Mesothelial cell of epicardium (in vitro differentiated cells): ENCODE measurements around the gene PRAC1. TPM values are rescaled to one million over a fixed set of nuclear protein-coding genes. Genes with fewer than 3 reads are reported as not detected.
"Not testable (repeated sequence)": the region's sequence is repeated elsewhere in the genome, so short reads cannot be mapped to it uniquely, and the experiment has no call there.

Experiments used
- DNase-seq, 2 experiments: peaks; one replicate each; pipeline ENCODE4 v3.0.0; 2021; ENCODE audit warnings: low spot score in 2 of 2; ENCODE audit not compliant: unreplicated experiment in 2 of 2
- H3K27ac Mint-ChIP-seq: 2 replicates; pipeline ENCODE4 v1.8.0; 2021; ENCODE audit warnings: mixed read lengths
- H3K27me3 Mint-ChIP-seq: 2 replicates; pipeline ENCODE4 v1.8.0; 2021; ENCODE audit warnings: low read depth, mixed read lengths
- H3K36me3 Mint-ChIP-seq: 2 replicates; pipeline ENCODE4 v1.8.0; 2021; ENCODE audit warnings: mixed read lengths
- H3K4me1 Mint-ChIP-seq: 2 replicates; pipeline ENCODE4 v1.8.0; 2021; ENCODE audit warnings: mixed read lengths
- H3K4me3 Mint-ChIP-seq: 2 replicates; pipeline ENCODE4 v1.8.0; 2021; ENCODE audit warnings: mild to moderate bottlenecking, moderate library complexity, mixed read lengths
- H3K9me3 Mint-ChIP-seq: 2 replicates; pipeline ENCODE4 v1.8.0; 2021; ENCODE audit warnings: mixed read lengths
- total RNA-seq: library from RNA; stranded (reverse); gene quantifications from 3 replicates; pipeline ENCODE4 v1.2.1, GENCODE V29; 2021
- TF ChIP-seq, protein P1 (sequence below): fragments of 200-600 bp; sonication (generic); IDR thresholded peaks from one replicate; pipeline ENCODE4 v1.5.0; 2021; ENCODE audit warnings: antibody characterized with exemption; ENCODE audit not compliant: unreplicated experiment

Gene PRAC1
- total RNA-seq, 1 donor from 2014 or later, result 14.0 TPM

- peaks cover 33% of the 10 kb centered on the region for H3K4me1 Mint-ChIP-seq
- peaks cover 94% of the 10 kb centered on the region for H3K27me3 Mint-ChIP-seq
- H3K4me3 Mint-ChIP-seq, result peak overlapping the region; percentile 79
- no peaks in the 10 kb centered on the region for H3K36me3 Mint-ChIP-seq
- no peaks in the 10 kb centered on the region for H3K9me3 Mint-ChIP-seq
- DNase-seq, result no peak
- TF ChIP-seq, protein P1, sequence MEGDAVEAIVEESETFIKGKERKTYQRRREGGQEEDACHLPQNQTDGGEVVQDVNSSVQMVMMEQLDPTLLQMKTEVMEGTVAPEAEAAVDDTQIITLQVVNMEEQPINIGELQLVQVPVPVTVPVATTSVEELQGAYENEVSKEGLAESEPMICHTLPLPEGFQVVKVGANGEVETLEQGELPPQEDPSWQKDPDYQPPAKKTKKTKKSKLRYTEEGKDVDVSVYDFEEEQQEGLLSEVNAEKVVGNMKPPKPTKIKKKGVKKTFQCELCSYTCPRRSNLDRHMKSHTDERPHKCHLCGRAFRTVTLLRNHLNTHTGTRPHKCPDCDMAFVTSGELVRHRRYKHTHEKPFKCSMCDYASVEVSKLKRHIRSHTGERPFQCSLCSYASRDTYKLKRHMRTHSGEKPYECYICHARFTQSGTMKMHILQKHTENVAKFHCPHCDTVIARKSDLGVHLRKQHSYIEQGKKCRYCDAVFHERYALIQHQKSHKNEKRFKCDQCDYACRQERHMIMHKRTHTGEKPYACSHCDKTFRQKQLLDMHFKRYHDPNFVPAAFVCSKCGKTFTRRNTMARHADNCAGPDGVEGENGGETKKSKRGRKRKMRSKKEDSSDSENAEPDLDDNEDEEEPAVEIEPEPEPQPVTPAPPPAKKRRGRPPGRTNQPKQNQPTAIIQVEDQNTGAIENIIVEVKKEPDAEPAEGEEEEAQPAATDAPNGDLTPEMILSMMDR, result no peak
- peak overlapping the region; percentile 98 for H3K27ac Mint-ChIP-seq
These were observed 4.0 kb downstream of the PRAC1 start for GRCh38 chr17:48718227-48718760.

- H3K4me3 Mint-ChIP-seq, result peak overlapping the region; percentile 79
- TF ChIP-seq, protein P1, result no peak
These were observed 4.7 kb downstream of the PRAC1 start for GRCh38 chr17:48717367-48718226.

GRCh38 chr17:48716549-48716948 is 5.8 kb downstream of the PRAC1 start:
- H3K4me1 Mint-ChIP-seq, result peaks cover 29% of the 10 kb centered on the region
- not testable (repeated sequence) for H3K27ac Mint-ChIP-seq, H3K36me3 Mint-ChIP-seq, DNase-seq, H3K4me3 Mint-ChIP-seq, H3K9me3 Mint-ChIP-seq
- peaks cover 85% of the 10 kb centered on the region for H3K27me3 Mint-ChIP-seq

More at GRCh38 chr17:48717367-48718226, 4.7 kb downstream of the PRAC1 start:
- H3K27ac Mint-ChIP-seq, result peak overlapping the region; percentile 98
- no peaks in the 10 kb centered on the region for H3K36me3 Mint-ChIP-seq
- H3K4me1 Mint-ChIP-seq, result peaks cover 30% of the 10 kb centered on the region
- peaks cover 90% of the 10 kb centered on the region for H3K27me3 Mint-ChIP-seq
- DNase-seq, result no peak
- H3K9me3 Mint-ChIP-seq, result no peaks in the 10 kb centered on the region

DNA sequence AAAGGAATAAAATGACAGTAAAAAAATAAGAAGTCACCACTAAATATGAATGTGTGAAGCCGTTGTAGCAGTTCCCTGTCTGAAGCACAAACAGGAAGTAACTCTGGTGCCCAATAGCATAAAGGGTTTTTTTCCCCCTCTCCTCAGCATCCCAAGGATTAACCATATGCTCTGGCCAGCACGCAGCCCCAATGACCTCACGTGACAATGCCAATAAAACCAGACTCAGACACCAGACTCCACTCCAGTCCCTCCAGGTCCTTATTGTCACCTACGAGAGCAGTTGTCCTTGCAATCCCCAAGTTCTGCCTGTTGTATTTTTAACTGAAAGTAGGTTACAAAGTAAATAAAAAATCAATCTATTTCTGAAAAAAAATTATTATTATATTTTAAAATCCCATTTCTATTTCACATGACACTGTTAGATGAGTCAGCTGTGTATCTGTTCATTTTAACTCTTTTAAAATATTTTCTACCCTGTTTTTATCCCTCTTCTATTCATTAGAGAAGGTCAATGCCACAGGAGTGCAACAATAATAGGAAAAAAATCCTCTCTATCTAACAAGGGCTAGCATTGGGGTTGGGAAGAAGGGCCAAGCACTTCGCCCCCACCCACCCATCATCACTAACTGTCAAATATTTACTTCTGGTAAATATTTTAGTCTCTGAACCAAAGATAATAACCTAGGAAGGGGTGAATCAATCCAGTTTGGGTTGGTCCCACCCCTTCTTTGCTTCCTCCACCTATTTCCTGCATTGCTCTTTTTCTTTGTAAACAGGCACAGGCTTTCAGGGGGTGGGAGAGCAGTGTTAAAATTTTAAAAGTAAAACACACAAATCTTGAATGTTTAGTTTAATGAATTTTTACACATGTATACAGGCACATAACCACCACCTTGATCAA is 6.6 kb downstream of the PRAC1 start:
- peak overlapping the region; percentile 30 for H3K27ac Mint-ChIP-seq
- no peak overlapping the region for H3K4me3 Mint-ChIP-seq
- H3K27me3 Mint-ChIP-seq, result peaks cover 85% of the 10 kb centered on the region
- no peaks in the 10 kb centered on the region for H3K36me3 Mint-ChIP-seq
- H3K4me1 Mint-ChIP-seq, result peaks cover 29% of the 10 kb centered on the region
- TF ChIP-seq, protein P1, result no peak
- no peaks in the 10 kb centered on the region for H3K9me3 Mint-ChIP-seq
- no peak for DNase-seq

DNA sequence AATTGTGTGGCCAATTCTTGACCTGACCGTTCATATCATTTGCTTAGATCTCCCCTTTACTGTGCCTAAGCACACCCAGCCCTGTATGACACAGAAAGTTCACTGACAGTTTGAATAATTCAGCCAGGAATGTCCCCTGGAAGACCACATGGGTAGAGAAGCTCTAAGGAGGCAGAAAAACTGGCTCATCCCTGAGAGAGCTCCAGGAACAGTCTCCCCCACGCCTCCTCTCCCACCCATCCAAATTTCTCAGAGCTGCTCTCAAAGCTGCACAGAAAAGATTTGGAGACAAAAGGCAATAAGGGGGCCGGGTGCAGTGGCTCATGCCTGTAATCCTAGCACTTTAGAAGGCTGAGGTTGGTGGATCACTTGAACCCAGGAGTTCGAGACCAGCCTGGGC is 11.2 kb downstream of the PRAC1 start:
- Mint-ChIP-seq H3K27ac (no peak overlapping the region), H3K4me3 (no peak overlapping the region), H3K9me3 (no peaks in the 10 kb centered on the region), H3K4me1 (peaks cover 10% of the 10 kb centered on the region), H3K36me3 (no peaks in the 10 kb centered on the region), H3K27me3 (peaks cover 73% of the 10 kb centered on the region)
- TF ChIP-seq, protein P1, result no peak
- no peak for DNase-seq
